GM19099 (cell line): ENCODE data around the gene HOXA10.

ENCODE experiments used
- POLR2A ChIP-seq: IDR thresholded peaks from 3 replicates; pipeline ENCODE4 v1.6.1; 2011; ENCODE audit warnings: low read depth; ENCODE audit not compliant: insufficient read length; ENCODE audit errors: extremely low read depth

The HOXA10 gene

DNA sequence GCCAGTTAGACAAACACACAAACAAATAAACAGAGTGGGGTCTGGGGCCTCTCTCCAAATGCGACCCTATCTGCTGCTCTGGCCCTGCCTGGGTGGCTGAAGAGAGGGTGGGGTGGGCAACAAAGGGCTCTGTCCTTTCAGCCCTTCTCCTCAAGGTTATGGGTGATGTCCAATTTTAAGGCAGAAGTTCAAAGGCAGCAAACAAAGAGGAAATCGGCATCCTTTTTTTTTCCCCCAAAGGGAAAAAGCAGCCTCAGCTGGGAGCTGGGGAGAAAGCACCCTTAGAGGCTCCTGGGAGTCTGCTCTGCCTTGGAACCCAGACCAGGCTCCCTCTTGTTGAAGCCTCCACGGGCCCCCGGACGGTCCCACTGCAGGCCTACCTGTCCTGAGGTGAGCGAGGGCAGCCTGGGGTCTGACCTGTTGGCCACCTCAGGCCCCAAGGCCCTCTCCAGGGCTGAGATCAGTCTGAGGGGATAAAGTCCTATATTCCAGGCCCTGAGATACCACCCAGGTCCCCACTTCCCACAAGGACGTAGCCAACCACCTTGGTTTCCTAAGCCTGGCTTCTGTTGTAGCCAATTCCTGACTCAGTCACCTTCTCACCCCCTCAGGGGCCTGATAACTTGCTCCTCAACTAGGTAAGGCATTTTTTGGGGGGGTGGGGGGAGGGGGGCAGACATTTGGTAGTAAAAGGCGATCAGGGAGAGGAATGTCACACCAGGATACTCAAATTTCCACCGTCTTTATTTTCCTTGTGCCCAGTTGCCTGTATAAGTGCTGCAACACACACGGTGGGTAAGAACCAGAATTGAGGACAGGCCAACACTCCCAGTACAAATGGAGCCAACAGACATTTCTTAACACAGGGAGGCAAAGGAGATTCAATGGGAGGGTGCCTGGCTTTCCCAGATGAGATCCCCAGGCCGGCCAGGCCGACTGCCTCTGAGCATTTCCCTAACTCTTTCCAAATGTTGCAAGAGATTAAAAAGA, 6.6 kb upstream of the HOXA10 start:
- no peak for TF ChIP-seq POLR2A

- no peak for TF ChIP-seq POLR2A
These were observed 5.6 kb upstream of the HOXA10 start for GRCh38 chr7:27179503-27180430.

DNA sequence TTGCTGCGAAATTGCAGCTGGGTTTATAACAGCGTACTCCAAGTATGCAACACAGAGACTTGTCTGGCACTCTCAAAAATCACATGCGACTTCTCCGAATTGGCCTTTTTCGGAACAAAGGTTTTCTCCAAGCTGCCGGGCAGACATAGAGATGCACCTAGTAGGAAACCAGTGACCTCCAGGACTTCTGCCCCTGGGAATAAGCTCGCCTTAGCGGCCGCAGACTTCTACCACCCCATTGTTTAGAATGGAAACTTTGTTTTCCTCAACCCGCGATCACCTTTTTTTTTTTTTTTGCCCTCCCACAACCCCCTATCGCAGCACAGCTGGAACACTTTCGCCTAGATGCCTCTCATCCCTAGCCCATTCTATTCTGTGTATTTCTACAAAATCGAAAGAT, 4.9 kb upstream of the HOXA10 start:
- no peak for TF ChIP-seq POLR2A

- no peak for TF ChIP-seq POLR2A
These were observed 4.2 kb upstream of the HOXA10 start for GRCh38 chr7:27178366-27178765.

- no peak for TF ChIP-seq POLR2A
These were observed 3.7 kb upstream of the HOXA10 start for GRCh38 chr7:27177795-27178320.

GRCh38 chr7:27176962-27177794, 3.1 kb upstream of the HOXA10 start:
- TF ChIP-seq POLR2A = no peak

- TF ChIP-seq POLR2A = no peak
These were observed 2.4 kb upstream of the HOXA10 start for GRCh38 chr7:27176524-27176845.

- TF ChIP-seq POLR2A = no peak
These were observed 1.8 kb upstream of the HOXA10 start for GRCh38 chr7:27175626-27176523.

DNA sequence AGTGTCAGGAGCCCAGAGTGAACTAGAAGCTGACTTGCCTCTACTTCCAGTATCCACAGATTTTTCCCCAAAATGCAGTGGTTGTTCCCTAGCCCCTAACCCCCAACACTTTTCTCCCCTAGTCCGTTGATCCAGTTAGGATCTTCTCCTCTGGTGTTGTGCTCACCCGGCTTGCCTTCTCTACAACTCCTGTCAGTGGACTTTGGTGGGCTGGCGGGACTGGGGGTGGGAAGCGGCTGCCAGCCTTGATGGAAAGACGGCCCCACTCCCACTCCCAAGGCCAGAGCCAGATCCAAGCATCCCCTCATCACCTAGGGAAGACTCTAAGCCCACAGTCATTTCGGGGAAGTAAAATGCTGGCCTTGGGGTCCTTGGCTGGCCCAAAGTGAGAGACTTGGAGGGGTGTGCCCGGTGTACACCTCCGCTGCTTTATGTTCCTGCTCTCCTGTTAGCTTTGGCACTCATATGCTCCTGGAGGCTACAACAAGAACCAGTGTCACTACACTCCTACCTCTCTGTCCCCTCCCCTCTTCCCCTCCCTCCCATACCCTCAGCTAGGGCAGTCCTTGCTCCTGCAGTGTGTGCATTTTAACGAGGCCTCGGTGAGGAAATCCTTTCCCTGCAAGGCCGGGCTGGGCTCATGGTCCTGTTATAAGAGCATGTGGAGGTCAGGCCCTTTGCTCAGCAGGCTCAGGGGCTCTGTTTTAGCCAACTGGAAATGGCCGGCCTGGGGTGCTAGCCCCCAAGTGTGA, 930 bp upstream of the HOXA10 start:
- TF ChIP-seq POLR2A = no peak

GRCh38 chr7:27173511-27173955, 587 bp downstream of the HOXA10 start:
- no peak for TF ChIP-seq POLR2A

DNA sequence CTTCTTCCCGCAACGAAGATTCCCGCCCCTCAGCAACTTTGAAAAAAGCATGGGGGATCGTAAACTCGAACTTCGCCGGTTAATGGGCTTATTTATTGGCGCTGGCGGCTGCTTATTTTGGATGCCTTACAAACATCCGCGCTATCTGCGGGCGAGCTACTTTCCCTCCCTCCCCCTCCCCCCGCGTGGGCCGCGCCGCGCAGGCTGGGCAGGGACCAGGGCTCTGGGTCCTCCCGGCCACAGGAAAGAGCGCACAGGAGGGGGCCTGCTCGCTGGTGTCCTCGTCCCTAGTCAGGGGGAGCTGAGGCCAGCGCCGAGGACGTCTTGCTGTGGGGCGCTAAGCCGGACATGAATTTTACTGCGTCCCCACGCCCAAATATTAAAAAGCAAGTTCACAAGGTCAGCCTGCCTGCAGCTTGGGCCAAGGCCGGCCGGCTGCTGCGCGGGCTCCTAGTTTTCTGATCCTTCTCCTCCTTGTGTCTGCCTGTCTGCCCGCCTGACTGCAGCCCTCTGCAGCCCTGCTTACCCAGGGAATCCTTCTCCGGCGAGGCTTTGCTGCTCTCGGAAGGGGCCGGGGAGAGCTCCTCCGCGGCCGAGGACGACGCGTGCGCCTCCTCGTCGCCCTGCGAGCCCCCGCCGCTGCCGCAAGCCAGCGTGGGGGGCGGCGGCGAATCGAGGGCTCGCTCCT, 1.2 kb downstream of the HOXA10 start:
- no peak for TF ChIP-seq POLR2A

DNA sequence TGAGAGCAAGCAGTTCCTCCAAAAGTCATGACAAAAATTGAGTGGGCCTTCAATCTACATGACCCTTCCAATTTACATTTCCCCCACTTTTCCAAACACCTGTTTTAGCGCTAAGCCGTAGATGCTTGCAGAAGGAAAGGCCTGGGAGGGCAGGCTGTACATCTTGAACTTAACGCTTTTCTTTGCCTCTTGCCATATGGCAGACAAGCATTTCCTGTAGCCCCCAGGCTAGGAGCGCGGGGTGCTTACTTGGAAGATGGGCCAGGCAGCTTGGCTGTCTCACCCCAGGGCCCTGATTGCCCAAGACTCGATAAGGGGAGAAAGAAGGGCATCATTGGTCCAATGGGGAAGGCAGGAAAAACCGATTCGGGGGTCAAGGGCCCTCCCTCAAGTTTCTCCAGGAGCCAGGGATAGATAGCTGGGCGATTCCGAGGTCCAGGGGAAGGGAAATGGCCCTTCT, 1.8 kb downstream of the HOXA10 start:
- TF ChIP-seq POLR2A = no peak
